ENCODE data around the gene CSK. TPM values are rescaled to one million over a fixed set of nuclear protein-coding genes. Genes with fewer than 3 reads are reported as not detected.

The CSK gene
- total RNA-seq, 1 donor from 2014 or later: 100 TPM

GRCh38 chr15:74821091-74821789 is 39.4 kb downstream of the CSK start:
- Mint-ChIP-seq H3K27ac (ENCODE audit: unreplicated experiment) (no peak overlapping the region), H3K36me3 (ENCODE audit: low read depth, unreplicated experiment) (no peaks in the 10 kb centered on the region), H3K4me3 (ENCODE audit: unreplicated experiment) (no peak overlapping the region), H3K27me3 (ENCODE audit: unreplicated experiment) (peaks cover 16% of the 10 kb centered on the region), H3K4me1 (ENCODE audit: unreplicated experiment) (peaks cover 3% of the 10 kb centered on the region), H3K9me3 (ENCODE audit: unreplicated experiment) (no peaks in the 10 kb centered on the region)
- no peak for TF ChIP-seq CTCF (IDR thresholded peaks at IDR 0.05; ENCODE audit: unreplicated experiment)
- no peak for DNase-seq (ENCODE audit: low spot score)

- H3K9me3 Mint-ChIP-seq (ENCODE audit: unreplicated experiment): no peaks in the 10 kb centered on the region
- peaks cover 3% of the 10 kb centered on the region for H3K4me1 Mint-ChIP-seq (ENCODE audit: unreplicated experiment)
- no peak overlapping the region for H3K4me3 Mint-ChIP-seq (ENCODE audit: unreplicated experiment)
- H3K27me3 Mint-ChIP-seq (ENCODE audit: unreplicated experiment): peaks cover 15% of the 10 kb centered on the region
- no peak for TF ChIP-seq CTCF (IDR thresholded peaks at IDR 0.05; ENCODE audit: unreplicated experiment)
- no peaks in the 10 kb centered on the region for H3K36me3 Mint-ChIP-seq (ENCODE audit: low read depth, unreplicated experiment)
- no peak overlapping the region for H3K27ac Mint-ChIP-seq (ENCODE audit: unreplicated experiment)
- DNase-seq (ENCODE audit: low spot score): no peak
Measured at GRCh38 chr15:74821790-74822158, 39.9 kb downstream of the CSK start.

GRCh38 chr15:74822233-74822632 is 40.4 kb downstream of the CSK start:
- no peak for DNase-seq (ENCODE audit: low spot score)
- H3K4me3 Mint-ChIP-seq (ENCODE audit: unreplicated experiment): no peak overlapping the region
- H3K36me3 Mint-ChIP-seq (ENCODE audit: low read depth, unreplicated experiment): no peaks in the 10 kb centered on the region
- peaks cover 3% of the 10 kb centered on the region for H3K4me1 Mint-ChIP-seq (ENCODE audit: unreplicated experiment)
- H3K27me3 Mint-ChIP-seq (ENCODE audit: unreplicated experiment): peaks cover 11% of the 10 kb centered on the region
- H3K27ac Mint-ChIP-seq (ENCODE audit: unreplicated experiment): no peak overlapping the region
- no peaks in the 10 kb centered on the region for H3K9me3 Mint-ChIP-seq (ENCODE audit: unreplicated experiment)
- TF ChIP-seq CTCF (IDR thresholded peaks at IDR 0.05; ENCODE audit: unreplicated experiment): no peak

- no peak overlapping the region for H3K27ac Mint-ChIP-seq (ENCODE audit: unreplicated experiment)
- no peaks in the 10 kb centered on the region for H3K36me3 Mint-ChIP-seq (ENCODE audit: low read depth, unreplicated experiment)
- H3K27me3 Mint-ChIP-seq (ENCODE audit: unreplicated experiment): peaks cover 11% of the 10 kb centered on the region
- no peak for DNase-seq (ENCODE audit: low spot score)
- no peaks in the 10 kb centered on the region for H3K9me3 Mint-ChIP-seq (ENCODE audit: unreplicated experiment)
- TF ChIP-seq CTCF (IDR thresholded peaks at IDR 0.05; ENCODE audit: unreplicated experiment): no peak
- H3K4me1 Mint-ChIP-seq (ENCODE audit: unreplicated experiment): no peaks in the 10 kb centered on the region
- H3K4me3 Mint-ChIP-seq (ENCODE audit: unreplicated experiment): no peak overlapping the region
Measured at GRCh38 chr15:74823324-74823723, 41.4 kb downstream of the CSK start.

GRCh38 chr15:74824976-74825375 is 43.1 kb downstream of the CSK start:
- no peak overlapping the region for H3K27ac Mint-ChIP-seq (ENCODE audit: unreplicated experiment)
- H3K27me3 Mint-ChIP-seq (ENCODE audit: unreplicated experiment): peaks cover 11% of the 10 kb centered on the region
- H3K4me3 Mint-ChIP-seq (ENCODE audit: unreplicated experiment): no peak overlapping the region
- no peaks in the 10 kb centered on the region for H3K36me3 Mint-ChIP-seq (ENCODE audit: low read depth, unreplicated experiment)
- H3K9me3 Mint-ChIP-seq (ENCODE audit: unreplicated experiment): no peaks in the 10 kb centered on the region
- H3K4me1 Mint-ChIP-seq (ENCODE audit: unreplicated experiment): no peaks in the 10 kb centered on the region
- DNase-seq (ENCODE audit: low spot score): no peak
- TF ChIP-seq CTCF (IDR thresholded peaks at IDR 0.05; ENCODE audit: unreplicated experiment): no peak

Measured in endothelial cell (in vitro differentiated cells).